ENCODE measurements around the gene HELZ2. TPM values are rescaled to one million over a fixed set of nuclear protein-coding genes. Genes with fewer than 3 reads are reported as not detected.

The HELZ2 gene
- total RNA-seq, 1 donor from 2014 or later, result 31.4 TPM

DNA sequence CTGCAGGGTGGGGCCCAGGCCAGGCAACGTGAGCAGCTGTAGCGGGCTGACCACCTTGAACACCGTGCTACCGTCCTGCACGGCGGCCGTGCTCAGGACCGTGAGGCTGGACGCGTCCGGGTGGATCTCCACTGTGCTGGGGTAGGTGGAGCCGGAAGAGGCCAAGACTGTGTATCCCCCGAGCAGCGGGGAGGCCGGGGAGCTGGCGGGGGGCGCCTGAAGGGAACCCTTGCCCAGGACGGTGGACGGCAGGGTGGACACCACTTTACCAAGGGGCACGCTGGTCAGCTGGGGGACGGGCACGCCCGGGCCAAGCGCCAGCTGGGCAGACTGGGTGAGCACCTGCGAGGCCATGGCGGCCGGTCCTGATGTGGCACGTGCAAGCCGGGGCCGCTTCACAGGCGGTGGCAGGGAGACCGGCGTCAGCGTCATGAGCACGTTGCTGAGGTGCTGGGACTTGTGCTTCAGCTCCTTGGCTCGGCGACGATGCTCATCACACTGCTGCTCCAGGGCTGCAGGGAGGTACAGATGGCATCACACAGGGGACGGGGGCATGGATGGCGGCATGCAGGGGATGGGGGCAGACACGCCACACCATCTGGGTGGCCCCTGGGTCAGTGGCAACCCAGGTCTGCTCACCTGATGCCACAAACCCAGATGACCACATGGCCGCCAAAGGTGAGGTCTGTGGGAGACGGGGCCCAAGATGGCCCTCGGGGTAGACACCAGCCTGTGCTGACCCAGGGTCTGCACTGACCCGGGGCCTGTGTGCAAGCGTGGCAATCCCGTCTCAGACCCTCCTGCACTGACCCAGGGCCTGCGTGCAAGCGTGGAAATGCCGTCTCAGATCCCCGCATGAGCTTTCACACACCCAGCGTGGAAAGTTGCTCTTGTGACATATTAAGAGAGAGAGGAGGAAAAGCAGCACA lies 16.4 kb upstream of the HELZ2 start:
- TF ChIP-seq, protein P1, sequence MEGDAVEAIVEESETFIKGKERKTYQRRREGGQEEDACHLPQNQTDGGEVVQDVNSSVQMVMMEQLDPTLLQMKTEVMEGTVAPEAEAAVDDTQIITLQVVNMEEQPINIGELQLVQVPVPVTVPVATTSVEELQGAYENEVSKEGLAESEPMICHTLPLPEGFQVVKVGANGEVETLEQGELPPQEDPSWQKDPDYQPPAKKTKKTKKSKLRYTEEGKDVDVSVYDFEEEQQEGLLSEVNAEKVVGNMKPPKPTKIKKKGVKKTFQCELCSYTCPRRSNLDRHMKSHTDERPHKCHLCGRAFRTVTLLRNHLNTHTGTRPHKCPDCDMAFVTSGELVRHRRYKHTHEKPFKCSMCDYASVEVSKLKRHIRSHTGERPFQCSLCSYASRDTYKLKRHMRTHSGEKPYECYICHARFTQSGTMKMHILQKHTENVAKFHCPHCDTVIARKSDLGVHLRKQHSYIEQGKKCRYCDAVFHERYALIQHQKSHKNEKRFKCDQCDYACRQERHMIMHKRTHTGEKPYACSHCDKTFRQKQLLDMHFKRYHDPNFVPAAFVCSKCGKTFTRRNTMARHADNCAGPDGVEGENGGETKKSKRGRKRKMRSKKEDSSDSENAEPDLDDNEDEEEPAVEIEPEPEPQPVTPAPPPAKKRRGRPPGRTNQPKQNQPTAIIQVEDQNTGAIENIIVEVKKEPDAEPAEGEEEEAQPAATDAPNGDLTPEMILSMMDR (IDR thresholded peaks at IDR 0.05), result no peak
- TF ChIP-seq POLR2AphosphoS5 (IDR thresholded peaks at IDR 0.05; ENCODE audit: insufficient read depth in 1 of 2, low read depth in 1 of 2), result no peak
- TF ChIP-seq POLR2A (IDR thresholded peaks at IDR 0.05), result no peak
- peaks cover 0 to 39% of the 10 kb centered on the region in 2 donors for H3K36me3 ChIP-seq
- H3K27ac ChIP-seq, result no peak overlapping the region
- no peak for DNase-seq (ENCODE audit: extremely low spot score in 2 of 2)
- H3K4me1 ChIP-seq, result no peaks in the 10 kb centered on the region
- no peaks in the 10 kb centered on the region for H3K27me3 ChIP-seq
- H3K4me3 ChIP-seq, result no peak overlapping the region
- no peaks in the 10 kb centered on the region for H3K9me3 ChIP-seq
- intact Hi-C loops (cut with DNase I), result no loop called here

DNA sequence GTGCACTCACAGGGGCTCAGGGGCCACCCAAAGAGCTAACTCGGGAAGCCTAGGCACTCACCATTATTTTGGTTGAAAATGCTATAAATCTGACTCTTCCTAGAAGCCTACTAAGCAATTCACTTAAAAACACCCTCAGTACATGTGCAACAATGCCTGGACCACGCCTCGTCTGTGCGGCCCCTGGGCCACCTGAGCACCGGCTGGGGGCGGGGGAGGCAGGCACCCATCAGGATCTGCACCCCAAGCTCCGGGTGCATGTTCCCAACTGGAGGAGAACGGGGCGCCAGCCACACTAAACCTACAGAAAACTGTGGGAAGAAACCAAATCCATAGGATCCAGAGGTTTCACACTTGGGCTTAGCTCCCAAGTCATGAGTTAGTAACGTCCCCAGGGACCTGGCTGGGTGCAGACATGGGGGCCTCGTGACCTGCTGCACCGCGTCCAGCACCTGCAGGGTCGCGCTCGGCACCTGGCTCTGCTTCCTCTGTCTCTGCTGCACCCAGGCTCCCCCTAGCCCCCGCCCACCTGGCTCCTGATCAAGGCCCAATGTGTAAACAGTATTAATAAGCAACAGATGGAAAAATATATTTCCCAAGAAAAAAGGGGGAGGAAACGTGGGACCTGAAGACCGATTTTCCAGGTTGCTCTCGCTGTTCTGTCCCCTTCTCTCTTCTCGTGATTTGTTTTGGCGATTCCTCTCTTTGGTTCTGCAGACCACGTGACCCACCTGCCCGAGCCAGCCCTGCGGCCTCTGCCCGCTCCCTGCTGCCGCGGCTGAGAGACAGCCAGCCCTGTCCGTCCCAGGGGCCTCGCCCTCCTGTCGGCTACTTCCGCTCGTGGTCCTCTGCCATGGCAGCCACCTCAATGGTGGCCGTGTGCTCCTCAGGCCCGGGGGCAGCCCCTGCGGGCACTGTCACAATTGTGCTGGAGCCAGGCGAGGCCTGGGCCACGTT lies 15.5 kb upstream of the HELZ2 start:
- peaks cover 0 to 37% of the 10 kb centered on the region in 2 donors for H3K36me3 ChIP-seq
- intact Hi-C loops (cut with DNase I), result no loop called here

DNA sequence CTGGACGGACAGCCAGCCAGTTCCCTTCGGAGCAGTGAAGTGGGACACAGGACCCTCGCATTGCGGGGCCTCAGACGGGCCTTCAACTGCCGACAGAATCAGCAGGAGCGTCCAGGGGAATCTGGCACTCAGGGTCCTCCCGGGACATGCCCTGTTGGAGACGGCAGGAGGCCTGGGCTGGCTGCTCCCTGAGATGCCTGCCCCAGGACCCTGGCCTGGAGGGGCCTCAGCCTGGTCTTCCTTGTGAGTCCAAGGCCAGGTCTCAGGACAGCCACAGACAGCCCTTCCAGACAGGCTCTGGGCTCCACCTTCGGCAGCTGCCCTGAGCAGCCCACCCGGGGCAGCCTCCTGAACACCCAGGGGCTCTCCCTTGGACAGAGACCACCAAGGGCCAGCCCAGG lies 14.6 kb upstream of the HELZ2 start:
- DNase-seq (ENCODE audit: extremely low spot score in 2 of 2), result no peak
- Histone ChIP-seq H3K27ac (no peak overlapping the region), H3K4me1 (no peaks in the 10 kb centered on the region), H3K9me3 (no peaks in the 10 kb centered on the region), H3K27me3 (no peaks in the 10 kb centered on the region), H3K4me3 (no peak overlapping the region), H3K36me3 (peaks cover 0 to 37% of the 10 kb centered on the region in 2 donors)
- TF ChIP-seq, protein P1 (IDR thresholded peaks at IDR 0.05), result no peak
- TF ChIP-seq POLR2AphosphoS5 (IDR thresholded peaks at IDR 0.05; ENCODE audit: insufficient read depth in 1 of 2, low read depth in 1 of 2) (no peak), POLR2A (IDR thresholded peaks at IDR 0.05) (no peak)
- intact Hi-C loops (cut with DNase I), result no loop called here

More for the DNA sequence above, 15.5 kb upstream of the HELZ2 start:
- Histone ChIP-seq H3K9me3 (no peaks in the 10 kb centered on the region), H3K27ac (no peak overlapping the region), H3K4me1 (no peaks in the 10 kb centered on the region), H3K4me3 (no peak overlapping the region), H3K27me3 (no peaks in the 10 kb centered on the region)
- no peak for DNase-seq (ENCODE audit: extremely low spot score in 2 of 2)
- TF ChIP-seq POLR2AphosphoS5 (IDR thresholded peaks at IDR 0.05; ENCODE audit: insufficient read depth in 1 of 2, low read depth in 1 of 2), result no peak
- TF ChIP-seq POLR2A (IDR thresholded peaks at IDR 0.05), result no peak

DNA sequence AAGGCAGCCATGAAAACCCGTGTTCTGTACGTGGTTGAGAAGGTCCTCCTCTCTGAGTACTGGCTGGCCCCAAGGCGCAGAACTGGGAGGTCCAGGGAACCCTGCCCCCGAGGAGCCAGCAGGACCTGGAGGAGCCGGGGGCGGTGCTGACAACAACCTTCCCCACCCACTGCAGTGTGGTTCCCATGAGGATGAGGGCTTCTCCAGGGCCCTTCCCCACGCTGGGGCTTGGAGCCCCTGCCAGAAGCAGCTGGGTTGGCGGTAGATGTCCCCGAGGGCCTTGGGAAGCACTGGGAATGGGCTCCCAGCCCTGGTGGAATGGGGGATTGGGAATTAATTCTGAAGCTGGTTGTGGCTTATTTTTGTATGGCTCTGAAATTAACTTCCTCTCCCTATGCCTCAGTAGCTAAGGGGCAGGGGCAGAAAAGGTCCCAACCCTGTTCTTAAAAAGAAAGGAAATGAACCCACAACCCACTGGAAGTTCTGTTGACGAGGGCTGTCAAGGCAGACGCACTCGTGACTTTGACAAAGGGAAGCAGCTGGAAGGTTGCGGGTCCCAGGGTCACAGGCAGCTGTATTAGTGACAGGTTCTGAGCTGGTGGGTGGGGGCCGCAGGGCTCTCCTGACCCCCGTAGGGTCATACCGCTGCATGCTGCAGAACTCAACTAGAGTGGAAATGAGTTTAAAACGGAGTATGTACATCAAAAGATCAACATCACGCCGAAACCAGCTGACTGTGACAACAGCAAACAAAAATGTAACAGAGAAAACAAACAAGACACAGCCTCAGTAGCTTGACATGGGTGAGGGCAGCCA lies 13.9 kb upstream of the HELZ2 start:
- Histone ChIP-seq H3K27me3 (no peaks in the 10 kb centered on the region), H3K4me1 (no peaks in the 10 kb centered on the region), H3K27ac (no peak overlapping the region), H3K36me3 (peaks cover 0 to 32% of the 10 kb centered on the region in 2 donors), H3K4me3 (no peak overlapping the region), H3K9me3 (no peaks in the 10 kb centered on the region)
- DNase-seq (ENCODE audit: extremely low spot score in 2 of 2), result no peak
- intact Hi-C loops (cut with DNase I), result no loop called here
- no peak for TF ChIP-seq POLR2A (IDR thresholded peaks at IDR 0.05)
- TF ChIP-seq, protein P1 (IDR thresholded peaks at IDR 0.05), result no peak

DNA sequence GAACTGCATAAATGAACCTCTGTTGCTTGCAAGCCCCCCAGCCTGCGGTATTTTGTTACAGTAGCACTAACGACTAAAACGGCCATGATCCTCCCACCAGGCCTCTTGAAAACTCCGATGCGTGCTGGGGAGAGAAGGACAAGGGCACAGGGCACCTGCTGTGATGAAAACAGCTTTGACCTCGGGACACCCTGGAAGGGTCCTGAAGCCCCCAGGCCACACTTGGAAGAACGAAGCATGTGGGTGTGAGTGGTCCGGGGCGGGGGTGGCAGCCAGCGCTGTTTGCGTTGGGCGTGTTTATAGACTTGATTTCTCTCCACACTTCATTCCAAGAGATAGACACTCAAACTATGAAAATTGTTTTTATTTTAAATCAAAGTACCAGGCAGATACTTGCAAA lies 13.2 kb upstream of the HELZ2 start:
- intact Hi-C loops (cut with DNase I), result no loop called here

More for the DNA sequence above, 13.2 kb upstream of the HELZ2 start:
- Histone ChIP-seq H3K27ac (no peak overlapping the region), H3K36me3 (peaks cover 0 to 25% of the 10 kb centered on the region in 2 donors), H3K4me3 (no peak overlapping the region), H3K27me3 (no peaks in the 10 kb centered on the region), H3K9me3 (no peaks in the 10 kb centered on the region), H3K4me1 (no peaks in the 10 kb centered on the region)
- no peak for DNase-seq (ENCODE audit: extremely low spot score in 2 of 2)
- TF ChIP-seq POLR2A (IDR thresholded peaks at IDR 0.05) (no peak), POLR2AphosphoS5 (IDR thresholded peaks at IDR 0.05; ENCODE audit: insufficient read depth in 1 of 2, low read depth in 1 of 2) (no peak)
- TF ChIP-seq, protein P1 (IDR thresholded peaks at IDR 0.05), result no peak

All from vagina (tissue), 2 donors.